Neural progenitor cell (in vitro differentiated cells): ENCODE measurements around the gene PADI3.

Source experiments
- CTCF ChIP-seq: fragments of 200-600 bp; sonication (generic); IDR thresholded peaks from 2 replicates; pipeline ENCODE4 v1.5.1; 2017; ENCODE audit warnings: antibody characterized with exemption, mild to moderate bottlenecking
- EZH2 ChIP-seq: fragments of 200-600 bp; sonication (generic); IDR thresholded peaks from 2 replicates; pipeline ENCODE4 v1.6.1; 2017; ENCODE audit warnings: antibody characterized with exemption, mild to moderate bottlenecking, moderate library complexity
- EZH2phosphoT487 ChIP-seq: fragments of 200-600 bp; sonication (generic); IDR thresholded peaks from 2 replicates; pipeline ENCODE4 v1.6.1; 2017; ENCODE audit warnings: antibody characterized with exemption

GRCh38 chr1:17318262-17318661 lies 69.4 kb downstream of the PADI3 start:
- TF ChIP-seq EZH2 (no peak), CTCF (no peak), EZH2phosphoT487 (no peak)
